ENCODE data around the gene EPPIN.
A peak's percentile ranks its signal among the peaks of the same experiment; 100 is the strongest.
"Not testable (repeated sequence)": the region's sequence is repeated elsewhere in the genome, so short reads cannot be mapped to it uniquely, and the experiment has no call there.

The EPPIN gene

GRCh38 chr20:45547206-45547770 lies at the start of gene EPPIN:
Gene EPPIN, minus strand, starts transcription at chr20:45547401. Its CDS starts 44 bp downstream, at chr20:45547357.
- DNase-seq (ENCODE audit: low read depth, low spot score), result no peak

GRCh38 chr20:45595235-45595634 lies 48.0 kb upstream of the EPPIN start:
- DNase-seq (ENCODE audit: low read depth, low spot score), result no peak

GRCh38 chr20:45593498-45593897 lies 46.3 kb upstream of the EPPIN start:
- no peak for DNase-seq (ENCODE audit: low read depth, low spot score)

DNA sequence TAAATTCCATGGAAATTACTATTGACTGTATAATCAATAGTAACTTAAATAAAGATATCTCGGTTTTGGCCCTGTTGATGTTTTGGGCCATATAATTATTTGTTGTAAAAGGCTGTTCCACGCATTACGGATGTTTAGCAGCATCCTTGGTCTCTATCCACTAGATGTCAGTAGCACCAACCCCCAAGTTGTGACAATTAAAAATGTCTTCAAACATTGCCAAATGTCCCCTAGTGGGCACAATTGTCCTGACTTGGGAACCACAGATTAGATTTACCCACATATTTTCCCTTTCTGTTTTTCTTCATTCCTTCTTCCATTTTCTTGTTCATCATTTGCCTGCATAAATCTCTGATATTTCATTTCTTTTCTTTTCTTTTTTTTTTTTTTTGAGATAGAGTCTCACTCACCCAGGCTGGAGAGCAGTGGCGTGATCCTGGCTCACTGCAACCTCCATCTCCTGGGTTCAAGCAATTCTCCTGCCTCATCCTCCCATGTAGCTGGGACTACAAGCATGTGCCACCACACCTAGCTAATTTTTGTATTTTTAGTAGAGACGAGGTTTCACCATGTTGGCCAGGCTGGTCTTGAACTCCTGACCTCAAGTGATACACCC lies 45.5 kb upstream of the EPPIN start:
- DNase-seq (ENCODE audit: low read depth, low spot score), result peak; percentile 12

DNA sequence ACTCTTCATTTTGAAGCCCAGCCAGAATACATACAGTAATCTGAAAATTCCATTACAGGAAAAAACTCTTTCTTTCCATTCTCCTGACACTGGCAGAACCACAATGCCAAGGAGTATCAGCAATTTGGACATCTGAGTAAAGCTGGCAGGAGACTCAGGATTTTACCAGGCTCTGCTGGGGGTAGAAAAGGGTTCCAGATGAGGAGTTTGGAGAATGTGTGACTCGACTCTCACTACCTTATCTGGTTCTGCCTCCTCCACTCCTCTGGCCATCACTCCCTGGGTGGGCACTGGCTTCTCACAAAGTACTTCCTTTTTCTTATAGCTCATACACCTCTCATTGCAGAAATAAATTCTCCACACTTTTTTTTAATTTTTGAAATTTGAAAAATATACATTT lies 42.5 kb upstream of the EPPIN start:
- DNase-seq (ENCODE audit: low read depth, low spot score), result no peak

DNA sequence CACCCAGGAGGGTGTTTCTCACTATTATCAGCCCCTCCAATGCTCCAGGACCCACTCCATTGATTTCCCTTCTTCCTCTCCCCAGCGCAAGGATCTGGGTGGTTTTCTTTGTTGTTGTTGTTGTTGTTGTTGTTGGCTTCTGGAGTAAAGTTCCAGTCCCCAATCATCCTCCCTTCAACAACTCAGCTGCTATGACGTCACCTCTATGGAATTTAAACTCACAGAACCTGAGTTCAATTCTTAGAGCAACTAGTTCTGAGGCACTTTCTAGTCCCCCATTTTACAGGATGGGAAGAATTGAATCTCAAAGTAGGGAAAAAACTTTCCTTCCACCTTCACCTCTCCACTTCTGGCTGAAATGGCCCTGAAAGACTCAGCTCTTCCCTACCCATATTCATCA lies 41.6 kb upstream of the EPPIN start:
- no peak for DNase-seq (ENCODE audit: low read depth, low spot score)

- not testable (repeated sequence) for DNase-seq (ENCODE audit: low read depth, low spot score)
These were observed 38.8 kb upstream of the EPPIN start for GRCh38 chr20:45585986-45586385.

GRCh38 chr20:45584294-45584693 lies 37.1 kb upstream of the EPPIN start:
- not testable (repeated sequence) for DNase-seq (ENCODE audit: low read depth, low spot score)

GRCh38 chr20:45583502-45583901 lies 36.3 kb upstream of the EPPIN start:
- no peak for DNase-seq (ENCODE audit: low read depth, low spot score)

GRCh38 chr20:45581702-45582101 lies 34.5 kb upstream of the EPPIN start:
- no peak for DNase-seq (ENCODE audit: low read depth, low spot score)

DNA sequence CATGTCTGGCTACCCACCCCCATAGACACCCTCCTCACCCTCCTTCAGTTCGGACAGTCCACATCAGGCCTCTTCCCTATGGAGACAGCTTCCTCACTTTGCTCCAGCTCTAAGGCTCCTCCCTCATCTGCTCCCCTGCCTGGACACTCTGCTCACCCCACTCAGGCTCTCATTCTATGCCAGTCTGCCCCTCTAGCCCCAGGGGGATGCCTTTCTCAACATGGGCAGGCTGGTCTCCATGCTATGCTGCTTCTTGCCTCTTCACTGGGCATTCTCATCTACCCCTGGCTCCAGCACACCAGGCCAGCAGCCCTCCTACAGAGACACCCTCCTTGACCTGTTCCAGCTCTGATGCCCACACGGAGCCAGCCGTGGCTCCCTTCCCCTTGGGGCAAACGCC lies 32.0 kb upstream of the EPPIN start, which contains the start of gene WFDC8:
TSS of gene WFDC8 (minus strand) at position 101 of the 400 bp plus-strand sequence. CDS start at position 64, 37 bp downstream.
- DNase-seq (ENCODE audit: low read depth, low spot score), result no peak

- no peak for DNase-seq (ENCODE audit: low read depth, low spot score)
These were observed 31.0 kb upstream of the EPPIN start for GRCh38 chr20:45578231-45578630.

- DNase-seq (ENCODE audit: low read depth, low spot score), result peak; percentile 70
These were observed 29.8 kb upstream of the EPPIN start for GRCh38 chr20:45576995-45577394.

DNA sequence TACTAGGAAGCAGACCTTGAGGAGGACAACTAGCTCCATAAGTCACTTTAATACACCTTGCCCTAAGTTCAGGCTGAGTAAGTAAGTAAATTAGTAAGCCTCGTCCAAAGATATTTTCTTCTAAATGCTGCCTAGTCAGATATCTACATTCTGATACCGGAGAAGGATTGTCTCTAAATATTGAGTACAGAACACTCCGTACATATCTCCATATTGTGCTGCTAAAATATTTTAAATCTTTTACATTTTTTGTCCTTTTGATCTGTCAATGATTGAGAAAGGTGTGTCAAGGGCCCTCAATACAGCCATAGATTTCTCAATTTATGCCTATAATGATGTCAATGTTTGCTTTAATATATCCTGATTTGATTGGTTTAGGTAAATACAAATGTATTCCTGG lies 28.7 kb upstream of the EPPIN start:
- no peak for DNase-seq (ENCODE audit: low read depth, low spot score)

- DNase-seq (ENCODE audit: low read depth, low spot score), result not testable (repeated sequence)
These were observed 22.4 kb upstream of the EPPIN start for GRCh38 chr20:45569650-45570049.

DNA sequence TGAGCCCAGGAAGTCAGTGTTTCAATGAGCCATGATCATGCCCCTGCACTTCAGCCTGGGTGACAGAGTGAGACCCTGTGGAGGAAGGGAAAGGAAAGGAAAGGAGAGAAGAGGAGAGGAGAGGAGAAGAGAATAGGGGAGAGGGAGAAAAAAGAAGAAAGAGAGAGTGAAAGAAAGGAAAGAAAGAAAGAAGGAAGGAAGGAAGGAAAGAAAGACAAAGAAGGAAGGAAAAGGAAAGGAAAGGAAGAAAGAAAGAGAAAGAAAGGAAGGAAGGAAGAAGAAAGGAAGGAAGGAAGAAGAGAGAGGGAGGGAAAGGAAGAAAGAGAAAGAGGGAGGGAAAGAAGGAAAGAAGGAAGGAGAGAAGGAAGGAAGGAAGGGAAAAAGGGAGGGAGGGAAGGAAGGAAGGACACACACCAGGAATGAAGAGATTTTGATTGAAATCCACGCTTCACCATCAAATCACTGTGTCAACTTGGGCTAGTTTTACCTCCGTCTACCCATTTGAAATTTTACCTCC lies 17.6 kb upstream of the EPPIN start:
- no peak for DNase-seq (ENCODE audit: low read depth, low spot score)

DNA sequence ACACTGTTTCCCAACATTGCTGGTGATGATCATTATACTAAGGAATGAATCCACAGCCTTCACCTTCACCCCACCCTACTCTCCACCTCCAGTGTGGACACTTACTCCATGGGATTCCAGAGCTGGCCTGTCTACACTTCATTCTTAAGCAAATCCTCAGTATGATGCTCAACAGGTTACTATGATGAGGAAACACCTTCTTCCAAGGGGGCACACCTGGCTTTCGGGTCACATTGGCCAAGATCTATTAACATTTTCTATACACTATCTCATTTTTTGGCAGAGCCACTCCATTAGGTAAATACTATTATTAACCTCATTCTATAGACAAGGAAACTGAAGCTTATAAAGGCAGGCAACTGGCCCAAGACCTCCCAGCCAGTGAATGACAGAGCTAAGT lies 8.0 kb upstream of the EPPIN start:
- DNase-seq (ENCODE audit: low read depth, low spot score), result no peak

- DNase-seq (ENCODE audit: low read depth, low spot score), result no peak
These were observed 5.3 kb upstream of the EPPIN start for GRCh38 chr20:45552456-45552855.

DNA sequence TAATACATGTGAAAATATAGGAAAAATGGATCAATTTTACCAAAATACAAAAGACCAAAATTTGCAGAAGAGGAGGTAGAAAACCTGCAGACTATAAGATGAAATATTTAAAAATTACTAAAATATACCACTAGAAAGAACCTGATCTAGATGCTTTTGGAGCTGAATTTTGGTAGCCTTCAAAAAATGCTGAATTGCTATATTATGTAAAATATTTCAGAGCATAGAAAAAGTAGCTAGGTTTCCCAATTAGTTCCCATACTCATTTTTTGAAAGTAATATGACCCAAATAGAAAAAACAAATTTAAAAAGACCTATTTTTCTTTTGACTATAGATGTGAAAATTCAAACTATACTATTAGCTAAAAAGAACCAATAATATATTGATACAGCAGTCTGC lies 3.6 kb upstream of the EPPIN start:
- no peak for DNase-seq (ENCODE audit: low read depth, low spot score)

DNA sequence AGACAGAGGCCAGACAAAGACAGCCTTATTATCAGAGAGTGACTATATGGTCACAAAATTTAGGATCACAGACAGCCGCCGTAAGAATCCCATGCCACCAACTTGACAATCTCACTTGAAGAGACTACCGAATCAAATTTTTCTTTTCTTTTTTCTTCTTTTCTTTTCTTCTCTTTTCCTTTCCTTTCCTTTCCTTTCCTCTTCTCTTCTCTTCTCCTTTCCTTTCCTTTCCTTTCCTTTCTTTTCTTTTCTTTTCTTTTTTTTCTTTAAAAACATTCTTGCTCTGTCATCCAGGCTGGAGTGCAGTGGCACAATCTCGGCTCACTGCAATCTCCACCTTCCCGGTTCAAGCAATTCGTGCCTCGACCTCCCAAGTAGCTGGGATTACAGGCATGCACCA lies 1.2 kb upstream of the EPPIN start:
- no peak for DNase-seq (ENCODE audit: low read depth, low spot score)

DNA sequence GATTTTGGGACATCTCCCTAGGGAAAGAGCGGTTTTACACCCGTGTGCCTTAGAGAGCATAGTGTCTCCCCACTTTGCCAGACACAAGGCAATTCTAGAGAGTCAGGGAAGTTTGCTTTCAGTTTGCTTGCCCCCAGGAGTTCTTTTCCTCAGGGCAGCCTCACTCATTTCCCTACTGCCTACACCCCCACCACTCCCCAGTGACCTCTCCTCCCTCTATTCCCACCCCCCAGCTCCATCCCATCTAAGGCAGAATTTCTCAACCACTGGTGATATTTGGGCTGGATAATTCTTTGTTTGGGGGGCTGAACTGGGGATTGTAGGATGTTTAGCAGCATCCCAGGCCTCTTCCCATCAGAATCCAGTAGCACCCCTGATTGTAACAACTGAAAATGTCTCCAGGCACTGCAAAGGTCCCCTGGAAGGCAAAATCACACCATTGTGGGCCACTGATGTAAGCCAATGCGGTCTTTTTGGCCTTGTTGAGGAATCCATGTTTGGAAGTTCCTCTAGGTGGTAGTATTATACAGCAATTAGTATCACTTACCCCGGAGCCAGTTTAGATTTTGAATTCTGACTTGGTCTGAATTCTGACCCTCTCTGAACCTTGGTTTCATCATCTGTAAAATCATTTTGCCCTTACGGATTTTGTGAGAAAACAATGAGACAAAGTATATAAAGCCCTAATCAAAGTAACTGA lies 1.3 kb downstream of the EPPIN start:
- DNase-seq (ENCODE audit: low read depth, low spot score), result peak; percentile 40

DNA sequence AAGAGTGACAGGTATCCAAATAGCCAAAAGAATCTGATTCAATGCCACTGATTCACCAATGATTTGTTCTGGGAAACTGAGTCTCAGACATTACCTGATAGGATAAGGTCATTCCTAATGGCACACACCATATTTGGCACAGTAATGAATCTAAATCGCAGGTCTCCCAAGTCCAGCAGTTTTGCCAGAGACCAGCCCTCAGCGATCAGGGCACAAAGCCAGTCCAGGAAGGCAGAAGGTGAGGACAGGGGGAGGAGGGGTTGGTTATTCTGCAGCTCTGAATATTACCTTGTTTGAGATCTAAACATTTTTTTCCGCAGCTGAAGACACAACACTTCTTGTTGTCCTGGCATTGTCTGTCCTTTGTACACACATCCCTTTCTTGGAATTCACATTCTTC lies 1.9 kb downstream of the EPPIN start:
- DNase-seq (ENCODE audit: low read depth, low spot score), result no peak

DNA sequence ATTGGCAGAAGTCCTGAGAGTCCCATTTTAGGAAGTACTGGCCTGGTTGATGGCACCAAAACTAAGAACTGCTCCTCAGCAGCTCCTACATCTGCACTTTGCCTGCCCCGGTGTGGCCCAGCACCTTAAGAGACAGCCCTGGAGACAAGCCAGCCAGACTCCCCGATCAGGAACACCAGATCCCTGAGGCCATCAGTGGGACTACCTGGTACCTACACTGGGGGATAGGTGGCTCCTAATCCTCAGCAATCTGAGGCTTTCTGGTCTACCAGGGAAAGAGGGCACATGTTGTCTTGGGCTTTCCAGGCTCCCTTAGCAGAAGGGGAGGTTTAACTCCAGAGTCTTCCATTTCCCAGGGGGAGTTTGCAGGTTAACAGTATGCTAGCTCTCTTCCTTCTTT lies 7.8 kb downstream of the EPPIN start, which contains the start of gene WFDC6:
TSS of gene WFDC6 (minus strand) at position 101 of the 400 bp plus-strand sequence. CDS start at position 26, 75 bp downstream.
- DNase-seq (ENCODE audit: low read depth, low spot score), result no peak

All from astrocyte of the hippocampus (primary cell).